Smooth muscle cell (in vitro differentiated cells): ENCODE results near the gene EXT2. TPM values are rescaled to one million over a fixed set of nuclear protein-coding genes. Genes with fewer than 3 reads are reported as not detected.

Experiments used
- DNase-seq: peaks from one replicate; lab custom pipeline; 2025; ENCODE audit not compliant: unreplicated experiment; lab: John Stamatoyannopoulos, UW
- H2AFZ ChIP-seq: fragments of 200-600 bp; sonication (generic); 2 replicates; pipeline ENCODE4 v1.6.0; 2016; ENCODE audit warnings: antibody characterized with exemption, low read depth, mild to moderate bottlenecking
- H3F3A ChIP-seq: fragments of 200-600 bp; sonication (generic); 2 replicates; pipeline ENCODE4 v1.6.0; 2017; ENCODE audit warnings: antibody characterized with exemption, low read depth
- H3K27ac ChIP-seq: fragments of 200-600 bp; sonication (generic); 2 replicates; pipeline ENCODE4 v1.5.1; 2016; ENCODE audit warnings: low read depth, mild to moderate bottlenecking
- H3K27me3 ChIP-seq: fragments of 200-600 bp; sonication (generic); 2 replicates; pipeline ENCODE4 v1.6.1; 2016; ENCODE audit warnings: low read depth, mild to moderate bottlenecking
- H3K36me3 ChIP-seq: fragments of 200-600 bp; sonication (generic); 2 replicates; pipeline ENCODE4 v1.5.1; 2016; ENCODE audit warnings: low read depth
- H3K4me1 ChIP-seq: fragments of 200-600 bp; sonication (generic); 2 replicates; pipeline ENCODE4 v1.5.1; 2016; ENCODE audit warnings: low read depth
- H3K4me2 ChIP-seq: fragments of 200-600 bp; sonication (generic); 2 replicates; pipeline ENCODE4 v1.6.0; 2016; ENCODE audit warnings: mild to moderate bottlenecking
- H3K4me3 ChIP-seq: fragments of 200-600 bp; sonication (generic); 2 replicates; pipeline ENCODE4 v1.5.1; 2016; ENCODE audit warnings: mild to moderate bottlenecking
- H3K79me2 ChIP-seq: fragments of 200-600 bp; sonication (generic); 2 replicates; pipeline ENCODE4 v1.6.0; 2016; ENCODE audit warnings: low read depth, mild to moderate bottlenecking
- H3K9ac ChIP-seq: fragments of 200-600 bp; sonication (generic); 2 replicates; pipeline ENCODE4 v1.6.0; 2016; ENCODE audit warnings: low read depth
- H3K9me3 ChIP-seq: fragments of 200-600 bp; sonication (generic); replicated peaks from 2 replicates; pipeline ENCODE4 v1.5.1; 2016; ENCODE audit warnings: low read depth
- H4K20me1 ChIP-seq: fragments of 200-600 bp; sonication (generic); 2 replicates; pipeline ENCODE4 v1.6.0; 2016; ENCODE audit warnings: low read depth
- WGBS: methylation state at CpG from one replicate; pipeline ENCODE4 v1.1.7; 2016; ENCODE audit warnings: low lambda C conversion rate; 5-methylcytosine and 5-hydroxymethylcytosine counted together
- polyA plus RNA-seq: library from polyadenylated mRNA; unstranded; fragments of >200 nt; fragmentation: Nextera tagmentation; extraction: Ambion mirVana; gene quantifications from 2 replicates; pipeline ENCODE4 v1.2.1, GENCODE V29; 2016
- total RNA-seq: library from RNA; depleted of rRNA; stranded (reverse); fragments of >200 nt; gene quantifications from 2 replicates; pipeline ENCODE4 v1.2.3, GENCODE V29; 2014
- TF ChIP-seq, protein P1 (sequence below): fragments of 200-600 bp; sonication (generic); IDR thresholded peaks from 2 replicates; pipeline ENCODE4 v1.5.1; 2017; ENCODE audit warnings: borderline replicate concordance, mild to moderate bottlenecking, antibody characterized with exemption; ENCODE audit not compliant: insufficient read depth, poor library complexity, severe bottlenecking

EXT2 gene
- total and polyA plus RNA-seq, 2 experiments from 2014 or later = 87.6 to 144 TPM

- H3K4me2 ChIP-seq = no peak overlapping the region
- WGBS = 95% methylated on average over 3 of the region's 3 CpGs
- H3K9ac ChIP-seq = no peak overlapping the region
- no peak overlapping the region for H3K4me3 ChIP-seq
- no peaks in the 10 kb centered on the region for H3K79me2 ChIP-seq
- no peaks in the 10 kb centered on the region for H3K36me3 ChIP-seq
- H3K27ac ChIP-seq = no peak overlapping the region
- peaks cover 6% of the 10 kb centered on the region for H3K4me1 ChIP-seq
- peaks cover 9% of the 10 kb centered on the region for H3K27me3 ChIP-seq
- TF ChIP-seq, protein P1, sequence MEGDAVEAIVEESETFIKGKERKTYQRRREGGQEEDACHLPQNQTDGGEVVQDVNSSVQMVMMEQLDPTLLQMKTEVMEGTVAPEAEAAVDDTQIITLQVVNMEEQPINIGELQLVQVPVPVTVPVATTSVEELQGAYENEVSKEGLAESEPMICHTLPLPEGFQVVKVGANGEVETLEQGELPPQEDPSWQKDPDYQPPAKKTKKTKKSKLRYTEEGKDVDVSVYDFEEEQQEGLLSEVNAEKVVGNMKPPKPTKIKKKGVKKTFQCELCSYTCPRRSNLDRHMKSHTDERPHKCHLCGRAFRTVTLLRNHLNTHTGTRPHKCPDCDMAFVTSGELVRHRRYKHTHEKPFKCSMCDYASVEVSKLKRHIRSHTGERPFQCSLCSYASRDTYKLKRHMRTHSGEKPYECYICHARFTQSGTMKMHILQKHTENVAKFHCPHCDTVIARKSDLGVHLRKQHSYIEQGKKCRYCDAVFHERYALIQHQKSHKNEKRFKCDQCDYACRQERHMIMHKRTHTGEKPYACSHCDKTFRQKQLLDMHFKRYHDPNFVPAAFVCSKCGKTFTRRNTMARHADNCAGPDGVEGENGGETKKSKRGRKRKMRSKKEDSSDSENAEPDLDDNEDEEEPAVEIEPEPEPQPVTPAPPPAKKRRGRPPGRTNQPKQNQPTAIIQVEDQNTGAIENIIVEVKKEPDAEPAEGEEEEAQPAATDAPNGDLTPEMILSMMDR = no peak
- no peaks in the 10 kb centered on the region for H3K9me3 ChIP-seq
- H3F3A ChIP-seq = no peaks in the 10 kb centered on the region
- no peak for DNase-seq
- no peak overlapping the region for H2AFZ ChIP-seq
- H4K20me1 ChIP-seq = no peaks in the 10 kb centered on the region
Observed at GRCh38 chr11:44288133-44288526, 192.7 kb downstream of the EXT2 start.

- no peak overlapping the region for H3K4me3 ChIP-seq
- no peaks in the 10 kb centered on the region for H4K20me1 ChIP-seq
- TF ChIP-seq, protein P1 = no peak
- H3K4me2 ChIP-seq = no peak overlapping the region
- WGBS = 83% methylated on average over 4 of the region's 4 CpGs
- no peak overlapping the region for H3K27ac ChIP-seq
- no peak overlapping the region for H2AFZ ChIP-seq
- H3K36me3 ChIP-seq = no peaks in the 10 kb centered on the region
- no peak overlapping the region for H3K9ac ChIP-seq
- H3K4me1 ChIP-seq = peaks cover 6% of the 10 kb centered on the region
- H3K79me2 ChIP-seq = no peaks in the 10 kb centered on the region
- DNase-seq = no peak
- no peaks in the 10 kb centered on the region for H3F3A ChIP-seq
- H3K9me3 ChIP-seq = no peaks in the 10 kb centered on the region
- H3K27me3 ChIP-seq = peaks cover 16% of the 10 kb centered on the region
Observed at GRCh38 chr11:44290208-44290607, 194.7 kb downstream of the EXT2 start.

Other genes starting within 250 kb of the EXT2 start
- 31.7 and 34.3 TPM in 2 replicates for gene ALKBH3, start 214.8 kb upstream of the EXT2 start, total RNA-seq
- 29.9 and 37.1 TPM in 2 replicates for gene ALKBH3, start 214.8 kb upstream of the EXT2 start, polyA plus RNA-seq
- 39.9 and 50.5 TPM in 2 replicates for gene C11orf96, start 153.0 kb upstream of the EXT2 start, total RNA-seq
- 22.1 and 24.3 TPM in 2 replicates for gene C11orf96, start 153.0 kb upstream of the EXT2 start, polyA plus RNA-seq
- gene ACCSL, start 47.7 kb upstream of the EXT2 start, total RNA-seq = not detected in 2 replicates
- gene ACCSL, start 47.7 kb upstream of the EXT2 start, polyA plus RNA-seq = not detected in 2 replicates
- gene ACCS, start 29.4 kb upstream of the EXT2 start, total RNA-seq = 1.6 and 3.5 TPM in 2 replicates
- gene ACCS, start 29.4 kb upstream of the EXT2 start, polyA plus RNA-seq = 4.1 and 11.3 TPM in 2 replicates
- not detected in 2 replicates for gene ALX4, start 214.5 kb downstream of the EXT2 start, total RNA-seq
- not detected in 2 replicates for gene ALX4, start 214.5 kb downstream of the EXT2 start, polyA plus RNA-seq